GM12878 (cell line): ENCODE results near the gene MIR17HG. TPM values are rescaled to one million over a fixed set of nuclear protein-coding genes. Genes with fewer than 3 reads are reported as not detected.

Experiments
- ATAC-seq: fragments of 200-7000 bp; cut with Tn5 transposase; 3 replicates; pipeline ENCODE4 v1.9.1; 2020; ENCODE audit warnings: mild to moderate bottlenecking, moderate library complexity
- BruUV-seq: library from RNA; stranded (reverse); fragments of 400-500 nt; replicated peaks from 2 replicates; lab custom pipeline; 2021; lab: Mats Ljungman, UMichigan
- CTCF ChIA-PET: fragments of 300-600 bp; sonication (Branson Sonifier 250); formaldehyde crosslinking; extraction: SDS; loops from one replicate; lab custom pipeline; 2021; ENCODE audit warnings: inconsistent platforms; lab: Yijun Ruan, JAX
- POLR2A ChIA-PET: fragments of 350-600 bp; formaldehyde crosslinking; extraction: SDS; loops from one replicate; lab custom pipeline; 2021; ENCODE audit warnings: inconsistent platforms; lab: Charles Lee
- RAD21 ChIA-PET: fragments of 300-600 bp; sonication (Branson Sonifier 250); formaldehyde crosslinking; loops from one replicate; lab custom pipeline; 2023; ENCODE audit warnings: antibody characterized with exemption; ENCODE audit not compliant: unreplicated experiment; lab: Charles Lee
- SMC1A ChIA-PET: fragments of 300-600 bp; sonication (Branson Sonifier 250); formaldehyde crosslinking; loops from one replicate; lab custom pipeline; 2023; ENCODE audit not compliant: unreplicated experiment, uncharacterized antibody; lab: Charles Lee
- DNase-seq: peaks from one replicate; pipeline ENCODE4 v3.0.0-alpha.2; 2011; ENCODE audit warnings: low read depth, low spot score
- FAIRE-seq: peaks from 3 replicates; lab custom pipeline; 2011; peaks lifted over from hg19 to GRCh38; lab: Jason Lieb, UNC
- H2AFZ ChIP-seq: 2 replicates; pipeline ENCODE4 v1.6.0; 2011; ENCODE audit warnings: low read depth, low read length, control low read depth; ENCODE audit not compliant: control insufficient read depth
- H3K27ac ChIP-seq: 2 replicates; pipeline ENCODE4 v1.5.1; 2011; ENCODE audit warnings: control low read depth; ENCODE audit not compliant: control insufficient read depth, insufficient read depth
- H3K27me3 ChIP-seq, 2 experiments: replicated peaks in 1 of 2; 2 replicates each; pipeline versions ENCODE4 v1.6.0 to v1.6.1; 2011; ENCODE audit warnings: low read length in 1 of 2; ENCODE audit not compliant: control insufficient read depth in 2 of 2, insufficient read depth in 2 of 2
- H3K36me3 ChIP-seq, 2 experiments: 2 replicates each; pipeline ENCODE4 v1.5.1; 2011; ENCODE audit warnings: low read length in 1 of 2; ENCODE audit not compliant: control insufficient read depth in 2 of 2, insufficient read depth in 2 of 2
- H3K4me1 ChIP-seq: 2 replicates; pipeline ENCODE4 v1.6.1; 2011; ENCODE audit warnings: mild to moderate bottlenecking, low read length, moderate library complexity, mixed read lengths; ENCODE audit not compliant: control insufficient read depth, insufficient read depth
- H3K4me2 ChIP-seq: 2 replicates; pipeline ENCODE4 v1.6.0; 2011; ENCODE audit warnings: control low read depth; ENCODE audit not compliant: control insufficient read depth, insufficient read depth
- H3K4me3 ChIP-seq: fragments of 200-600 bp; sonication (generic); 2 replicates; pipeline ENCODE4 v1.5.1; 2016
- H3K79me2 ChIP-seq: 2 replicates; pipeline ENCODE4 v1.6.0; 2011; ENCODE audit warnings: low read length; ENCODE audit not compliant: control insufficient read depth, insufficient read depth
- H3K9ac ChIP-seq: 2 replicates; pipeline ENCODE4 v1.8.0; 2011; ENCODE audit warnings: low read length, control low read depth, mixed read lengths; ENCODE audit not compliant: control insufficient read depth, insufficient read depth
- H3K9me3 ChIP-seq: replicated peaks from 3 replicates; pipeline ENCODE4 v1.5.1; 2011; ENCODE audit warnings: mild to moderate bottlenecking, low read length; ENCODE audit not compliant: control insufficient read depth, insufficient read depth
- H4K20me1 ChIP-seq: 2 replicates; pipeline ENCODE4 v1.6.0; 2011; ENCODE audit not compliant: control insufficient read depth, insufficient read depth
- BACH1 ChIP-seq: fragments of 450-650 bp; IDR thresholded peaks from 2 replicates; pipeline ENCODE4 v1.6.1; 2017; ENCODE audit warnings: mild to moderate bottlenecking, borderline replicate concordance
- PAX5 ChIP-seq: IDR thresholded peaks from 2 replicates; pipeline ENCODE4 v1.6.1; 2011; ENCODE audit warnings: low read depth, low read length, borderline replicate concordance
- POLR2A ChIP-seq: IDR thresholded peaks from 2 replicates; pipeline ENCODE4 v1.6.1; 2011; ENCODE audit warnings: low read depth, mild to moderate bottlenecking, low read length
- RAD51 ChIP-seq: fragments of 450-650 bp; IDR thresholded peaks from 2 replicates; pipeline ENCODE4 v1.6.1; 2016; ENCODE audit warnings: moderate library complexity, mild to moderate bottlenecking, inconsistent platforms
- SKIL ChIP-seq: fragments of 450-650 bp; IDR thresholded peaks from 2 replicates; pipeline ENCODE4 v1.6.1; 2017; ENCODE audit warnings: mild to moderate bottlenecking, low read depth, inconsistent platforms; ENCODE audit not compliant: poor library complexity, severe bottlenecking
- WGBS: methylation state at CpG from one replicate; pipeline ENCODE4 v1.1.6; 2016; ENCODE audit warnings: low lambda C conversion rate; ENCODE audit not compliant: insufficient replicate concordance, insufficient coverage; ENCODE audit errors: missing lambda C conversion rate; 5-methylcytosine and 5-hydroxymethylcytosine counted together
- in situ Hi-C: fragments of 300-500 bp; cut with MboI; formaldehyde crosslinking; loops from 9 replicates; pipeline ENCODE4 v1.14.3; 2018; ENCODE audit warnings: mixed read lengths
- intact Hi-C: fragments of 100-400 bp; cut with micrococcal nuclease; formaldehyde crosslinking; loops from one replicate; pipeline ENCODE4 v1.14.2; 2022; ENCODE audit not compliant: unreplicated experiment
- polyA plus RNA-seq, 11 experiments: library from polyadenylated mRNA; depleted of rRNA in 4 of 11; unstranded in 6 of 11; stranded (reverse) in 5 of 11; fragments of >200 nt; fragmentation: Nextera tagmentation in 4 of 11; fragmentation: Illumina TruSeq in 1 of 11; extraction: Ambion mirVana in 4 of 11; extraction: Trizol in 1 of 11; gene quantifications; 1 replicate in 1 of 11; 2 replicates in 10 of 11; pipeline versions ENCODE4 v1.2.1 to v1.2.3, GENCODE V29; 2011 to 2016; ENCODE audit warnings: inconsistent platforms in 2 of 11, missing spikeins in 2 of 11, low read depth in 1 of 11
- total RNA-seq, 4 experiments: library from RNA; depleted of rRNA in 3 of 4; stranded (reverse); fragments of >200 nt in 3 of 4; fragmentation: Illumina TruSeq in 1 of 4; extraction: Trizol in 1 of 4; gene quantifications; 2 replicates each; pipeline versions ENCODE4 v1.2.1 to v1.2.3, GENCODE V29; 2013 to 2021

The MIR17HG gene
- total and polyA plus RNA-seq, 10 of the 15 experiments (the other 5 are each of a cell fraction or from before 2014, with no cell fraction given): 4.4 to 37.7 (median 15.1) TPM

- DNase-seq (no peak), ATAC-seq (peak; percentile 45), FAIRE-seq (no peak)
- H3K4me2 ChIP-seq: no peak overlapping the region
- H3K9me3 ChIP-seq: no peaks in the 10 kb centered on the region
- H3K27ac ChIP-seq: no peak overlapping the region
- POLR2A ChIA-PET: interaction anchor here (0.8 kb wide), 1 partner anchor 20 kb away, joined by 3 read pairs; no protein-coding TSS in a partner anchor
- H3K79me2 ChIP-seq: no peaks in the 10 kb centered on the region
- BruUV-seq: no TSS peak
- TF ChIP-seq RAD51 (no peak), POLR2A (no peak), BACH1 (no peak), PAX5 (no peak), SKIL (no peak)
- RAD21 ChIA-PET: interaction anchor here (0.6 kb wide), 1 partner anchor 67 kb away, joined by 3 read pairs; no protein-coding TSS in a partner anchor
- H3K9ac ChIP-seq: no peak overlapping the region
- no peaks in the 10 kb centered on the region for H3K4me1 ChIP-seq
- no peaks in the 10 kb centered on the region for H3K27me3 ChIP-seq
- H4K20me1 ChIP-seq: no peaks in the 10 kb centered on the region
- SMC1A ChIA-PET: interaction anchor here (0.8 to 1.6 kb wide), 3 partner anchors 10 to 57 kb away, joined by 3 to 5 read pairs (median 3); no protein-coding TSS in a partner anchor
- 58% methylated on average over 3 of the region's 3 CpGs for WGBS
- no peak overlapping the region for H2AFZ ChIP-seq
- no peak overlapping the region for H3K4me3 ChIP-seq
- in situ Hi-C loops: no loop called here
- CTCF ChIA-PET: interaction anchor here (0.6 to 1.8 kb wide), 4 partner anchors 9 to 55 kb away, joined by 3 to 8 read pairs (median 5); no protein-coding TSS in a partner anchor
- intact Hi-C loops: no loop called here
- no peaks in the 10 kb centered on the region for H3K36me3 ChIP-seq
Observed at GRCh38 chr13:91368676-91369440, 21.4 kb downstream of the MIR17HG start.
